Right lobe of liver (tissue), 6 donors: Measurements from ENCODE around the gene ALDOA. TPM values are rescaled to one million over a fixed set of nuclear protein-coding genes. Genes with fewer than 3 reads are reported as not detected.

Experiments used
- ATAC-seq, 4 donors: fragments of 200-7000 bp; cut with Tn5 transposase; one replicate each; pipeline ENCODE4 v1.9.1; 2020; ENCODE audit warnings: mild to moderate bottlenecking in 4 of 4, moderate library complexity in 4 of 4
- DNase-seq, 3 donors: peaks; one replicate each; pipeline ENCODE4 v3.0.0-alpha.2; 2020
- H3K27ac ChIP-seq, 3 donors: fragments of 200-600 bp; one replicate each; pipeline ENCODE4 v1.8.0; 2022
- H3K27me3 ChIP-seq, 2 donors: fragments of 200-600 bp; one replicate each; pipeline ENCODE4 v1.8.0; 2022
- H3K36me3 ChIP-seq, 4 donors: fragments of 200-600 bp; sonication (generic) in 1 of 4; one replicate each; pipeline versions ENCODE4 v1.5.1 to v1.8.0; 2017 to 2022; ENCODE audit warnings: control low read depth in 1 of 4
- H3K4me1 ChIP-seq, 4 donors: fragments of 200-600 bp; sonication (generic) in 1 of 4; one replicate each; pipeline versions ENCODE4 v1.5.1 to v1.8.0; 2017 to 2022; ENCODE audit warnings: control low read depth in 1 of 4
- H3K4me3 ChIP-seq, 3 donors: fragments of 200-600 bp; one replicate each; pipeline ENCODE4 v1.8.0; 2022
- H3K9me3 ChIP-seq, 4 donors: fragments of 200-600 bp; sonication (generic) in 1 of 4; one replicate each; pipeline versions ENCODE4 v1.5.1 to v1.8.0; 2017 to 2022; ENCODE audit warnings: control low read depth in 1 of 4
- CTCF ChIP-seq, 4 donors: fragments of 200-600 bp in 3 of 4; fragments of 450-650 bp in 1 of 4; IDR thresholded peaks; one replicate each; pipeline versions ENCODE4 v1.5.1 to v1.8.0; 2016 to 2022; ENCODE audit warnings: antibody characterized with exemption in 4 of 4, mild to moderate bottlenecking in 2 of 4
- POLR2A ChIP-seq: fragments of 450-650 bp; IDR thresholded peaks from one replicate; pipeline ENCODE4 v1.6.1; 2017; ENCODE audit warnings: antibody characterized with exemption, mild to moderate bottlenecking
- WGBS: methylation state at CpG from one replicate; pipeline ENCODE4 v1.1.6; 2018; ENCODE audit warnings: low coverage, low lambda C conversion rate; ENCODE audit not compliant: insufficient coverage; ENCODE audit errors: missing lambda C conversion rate; 5-methylcytosine and 5-hydroxymethylcytosine counted together
- intact Hi-C, 2 donors: fragments of 100-400 bp; cut with DNase I; formaldehyde crosslinking; loops; one replicate each; pipeline versions ENCODE4 v1.11.2 to v1.14.1; 2022
- total RNA-seq, 6 experiments: library from RNA; depleted of rRNA in 2 of 6; stranded (reverse); fragments of >200 nt in 2 of 6; fragmentation: NEBNext Ultra II Directional in 3 of 6; extraction: Animal tissue kit (Norgen Biotek cat#: 25700) in 3 of 6; gene quantifications; one replicate each; pipeline versions ENCODE4 v1.1.0 to v1.2.4, GENCODE V29; 2016 to 2023
- donor health status: DM: no; HTN: yes; CAD: no.
- donor health status: DM: no; HTN: no; CAD: no.
- donor health status: DM: no; HTN: no; CAD: no.
- donor health status: DM: no; HTN: yes; CAD: no.
- donor health status: DM: no; HTN: yes; CAD: no.

ALDOA gene
- total RNA-seq, 6 experiments from 2014 or later: 113 to 580 (median 345) TPM

- Histone ChIP-seq H3K27me3 (no peaks in the 10 kb centered on the region), H3K4me3 (no peak overlapping the region), H3K9me3 (no peaks in the 10 kb centered on the region), H3K36me3 (no peaks in the 10 kb centered on the region), H3K4me1 (peaks cover 0 to 9% (median 0%) of the 10 kb centered on the region in 4 donors), H3K27ac (no peak overlapping the region)
- DNase-seq: no peak
- intact Hi-C loops: no loop called here
- WGBS: 61% methylated on average over 3 of the region's 4 CpGs
- no peak for TF ChIP-seq POLR2A
- ATAC-seq: no peak
These were observed 46.8 kb upstream of the ALDOA start for GRCh38 chr16:30018731-30019158.

GRCh38 chr16:30022887-30023286, 42.7 kb upstream of the ALDOA start, which contains the start of gene C16orf92:
C16orf92 (plus strand) TSS chr16:30023198; CDS start chr16:30023341, 143 bp downstream.
- WGBS: 82% methylated on average over 4 of the region's 6 CpGs

GRCh38 chr16:30023586-30023985, 42.0 kb upstream of the ALDOA start:
- H3K36me3 ChIP-seq: no peaks in the 10 kb centered on the region
- no peak overlapping the region for H3K27ac ChIP-seq
- TF ChIP-seq CTCF (IDR thresholded peaks at IDR 0.05): no peak
- no peak for TF ChIP-seq POLR2A
- ATAC-seq (no peak), DNase-seq (no peak)
- no peaks in the 10 kb centered on the region for H3K9me3 ChIP-seq
- no peaks in the 10 kb centered on the region for H3K27me3 ChIP-seq
- peaks cover 0 to 9% (median 0%) of the 10 kb centered on the region in 4 donors for H3K4me1 ChIP-seq
- intact Hi-C loops: loop anchor here in 1 of 2 donors (10.0 kb wide), 2 partner anchors 149 to 329 kb away; no protein-coding TSS in a partner anchor
- H3K4me3 ChIP-seq: no peak overlapping the region
- no CpG with 5 or more reads among the region's 11 CpGs for WGBS

More at GRCh38 chr16:30022887-30023286, 42.7 kb upstream of the ALDOA start, which contains the start of gene C16orf92:
- TF ChIP-seq CTCF (IDR thresholded peaks at IDR 0.05) (no peak), POLR2A (no peak)
- Histone ChIP-seq H3K4me1 (peaks cover 0 to 9% (median 0%) of the 10 kb centered on the region in 4 donors), H3K27ac (no peak within 1 kb of the TSS), H3K4me3 (no peak within 1 kb of the TSS), H3K27me3 (no peaks in the 10 kb centered on the region), H3K9me3 (no peaks in the 10 kb centered on the region), H3K36me3 (no peaks in the 10 kb centered on the region)
- no peak for ATAC-seq
- DNase-seq: no peak
- intact Hi-C loops: loop anchor here in 1 of 2 donors (10.0 kb wide), 2 partner anchors 148 to 328 kb away; no protein-coding TSS in a partner anchor

GRCh38 chr16:30024451-30024850, 41.1 kb upstream of the ALDOA start:
- Histone ChIP-seq H3K4me1 (peaks cover 0 to 9% (median 0%) of the 10 kb centered on the region in 4 donors), H3K36me3 (no peaks in the 10 kb centered on the region), H3K4me3 (no peak overlapping the region), H3K27ac (no peak overlapping the region), H3K9me3 (no peaks in the 10 kb centered on the region), H3K27me3 (no peaks in the 10 kb centered on the region)
- ATAC-seq: no peak
- intact Hi-C loops: loop anchor here in 1 of 2 donors (10.0 kb wide), 2 partner anchors 150 to 330 kb away; no protein-coding TSS in a partner anchor
- 40% methylated on average over 2 of the region's 16 CpGs for WGBS
- no peak for TF ChIP-seq CTCF (IDR thresholded peaks at IDR 0.05)
- no peak for TF ChIP-seq POLR2A
- no peak for DNase-seq

GRCh38 chr16:30025156-30025555, 40.4 kb upstream of the ALDOA start:
- Histone ChIP-seq H3K9me3 (no peaks in the 10 kb centered on the region), H3K27me3 (no peaks in the 10 kb centered on the region), H3K36me3 (no peaks in the 10 kb centered on the region), H3K27ac (no peak overlapping the region), H3K4me3 (no peak overlapping the region), H3K4me1 (peaks cover 0 to 9% (median 0%) of the 10 kb centered on the region in 4 donors)
- WGBS: no CpG with 5 or more reads among the region's 20 CpGs
- no peak for TF ChIP-seq CTCF (IDR thresholded peaks at IDR 0.05)
- TF ChIP-seq POLR2A: no peak
- ATAC-seq (no peak), DNase-seq (no peak)
- intact Hi-C loops: loop anchor here in 1 of 2 donors (10.0 kb wide), 2 partner anchors 150 to 330 kb away; no protein-coding TSS in a partner anchor
